H1 (cell line): Measurements from ENCODE around the gene SNAP29. TPM values are rescaled to one million over a fixed set of nuclear protein-coding genes. Genes with fewer than 3 reads are reported as not detected.

Experiments
- ASH2L ChIP-seq: fragments of 200-600, 300-600 bp; sonication (generic); IDR thresholded peaks from one replicate; pipeline ENCODE4 v1.7.1; 2017; ENCODE audit warnings: low read length
- BCL11A ChIP-seq, 2 experiments: IDR thresholded peaks; one replicate each; pipeline ENCODE4 v1.6.1; 2011; ENCODE audit warnings: low read depth in 2 of 2, low read length in 2 of 2, mild to moderate bottlenecking in 2 of 2
- BRCA1 ChIP-seq: IDR thresholded peaks from 2 replicates; pipeline ENCODE4 v1.6.1; 2012; ENCODE audit warnings: low read depth, low read length, improper control_type of control experiment
- CBX5 ChIP-seq: fragments of 300-800, 300-1000 bp; sonication (generic); IDR thresholded peaks from 2 replicates; pipeline ENCODE4 v1.7.1; 2016; ENCODE audit warnings: antibody characterized with exemption, low read length, low read depth
- CBX8 ChIP-seq: fragments of 300-800, 300-1000 bp; sonication (generic); IDR thresholded peaks from 2 replicates; pipeline ENCODE4 v1.7.1; 2016; ENCODE audit warnings: low read depth, low read length, borderline replicate concordance
- CEBPB ChIP-seq: IDR thresholded peaks from 2 replicates; pipeline ENCODE4 v1.6.1; 2012; ENCODE audit warnings: low read depth, low read length
- CHD1 ChIP-seq: IDR thresholded peaks from 2 replicates; pipeline ENCODE4 v1.6.1; 2012; ENCODE audit warnings: low read depth, low read length, improper control_type of control experiment
- CHD2 ChIP-seq: IDR thresholded peaks from 2 replicates; pipeline ENCODE4 v1.6.1; 2012; ENCODE audit warnings: low read length, improper control_type of control experiment
- CREB1 ChIP-seq: IDR thresholded peaks from 2 replicates; pipeline ENCODE4 v1.6.1; 2012; ENCODE audit warnings: inconsistent platforms
- E2F6 ChIP-seq: IDR thresholded peaks from 2 replicates; pipeline ENCODE4 v1.6.1; 2012; ENCODE audit warnings: inconsistent platforms
- EZH2 ChIP-seq: fragments of 200-600 bp; sonication (generic); IDR thresholded peaks from 2 replicates; pipeline ENCODE4 v1.7.1; 2012; ENCODE audit warnings: low read depth, mild to moderate bottlenecking, moderate library complexity, low read length, inconsistent platforms; ENCODE audit not compliant: severe bottlenecking
- FOSL1 ChIP-seq: IDR thresholded peaks from 2 replicates; pipeline ENCODE4 v1.6.1; 2011; ENCODE audit warnings: mild to moderate bottlenecking, low read depth, low read length, moderate library complexity; ENCODE audit not compliant: insufficient read depth
- GABPA ChIP-seq: IDR thresholded peaks from 2 replicates; pipeline ENCODE4 v1.6.1; 2011; ENCODE audit warnings: mild to moderate bottlenecking, low read length, moderate library complexity, borderline replicate concordance; ENCODE audit not compliant: insufficient read depth
- KDM5A ChIP-seq: fragments of 200-600 bp; IDR thresholded peaks from 2 replicates; pipeline ENCODE4 v1.7.1; 2012; ENCODE audit warnings: mild to moderate bottlenecking, low read length, inconsistent platforms, mixed read lengths
- MAX ChIP-seq: IDR thresholded peaks from 2 replicates; pipeline ENCODE4 v1.6.1; 2012; ENCODE audit warnings: inconsistent platforms
- NANOG ChIP-seq: IDR thresholded peaks from 2 replicates; pipeline ENCODE4 v1.6.1; 2011; ENCODE audit warnings: low read length, low read depth, mild to moderate bottlenecking, inconsistent platforms; ENCODE audit not compliant: insufficient read depth, poor library complexity, severe bottlenecking
- POLR2A ChIP-seq, 2 experiments: IDR thresholded peaks; 1 replicate in 1 of 2; 2 replicates in 1 of 2; pipeline ENCODE4 v1.6.1; 2011; ENCODE audit warnings: low read depth in 2 of 2, low read length in 2 of 2, mild to moderate bottlenecking in 2 of 2; ENCODE audit errors: control extremely low read depth in 1 of 2
- POU5F1 ChIP-seq: IDR thresholded peaks from 2 replicates; pipeline ENCODE4 v1.6.1; 2011; ENCODE audit warnings: low read depth, mild to moderate bottlenecking, low read length, moderate library complexity
- RBBP5 ChIP-seq: IDR thresholded peaks from 2 replicates; pipeline ENCODE4 v1.7.1; 2012; ENCODE audit warnings: low read depth, mild to moderate bottlenecking, inconsistent platforms, low read length, moderate library complexity, borderline replicate concordance
- SP1 ChIP-seq: IDR thresholded peaks from 2 replicates; pipeline ENCODE4 v1.6.1; 2011; ENCODE audit warnings: low read depth, low read length
- TAF1 ChIP-seq: IDR thresholded peaks from 2 replicates; pipeline ENCODE4 v1.6.1; 2011; ENCODE audit warnings: mild to moderate bottlenecking, low read depth, low read length
- TBP ChIP-seq: IDR thresholded peaks from 2 replicates; pipeline ENCODE4 v1.6.1; 2011; ENCODE audit warnings: low read depth, low read length, improper control_type of control experiment
- TCF12 ChIP-seq: IDR thresholded peaks from 2 replicates; pipeline ENCODE4 v1.6.1; 2011; ENCODE audit warnings: low read depth, mild to moderate bottlenecking, low read length
- YY1 ChIP-seq: IDR thresholded peaks from 2 replicates; pipeline ENCODE4 v1.6.1; 2011; ENCODE audit warnings: low read depth, mild to moderate bottlenecking, low read length
- polyA plus RNA-seq, 7 experiments: library from polyadenylated mRNA; depleted of rRNA in 3 of 7; stranded (reverse) in 5 of 7; unstranded in 2 of 7; fragments of >200 nt in 5 of 7; fragments of 200-250 nt in 2 of 7; gene quantifications; 1 replicate in 5 of 7; 2 replicates in 1 of 7; 4 replicates in 1 of 7; pipeline versions ENCODE4 v1.2.1 to v1.2.3, GENCODE V29; 2011 to 2013; ENCODE audit warnings: missing spikeins in 2 of 7, mixed read lengths in 2 of 7
- total RNA-seq: library from RNA; stranded (reverse); fragmentation: NEBNext Ultra II Directional; extraction: Animal tissue kit (Norgen Biotek cat#: 25700); gene quantifications from 2 replicates; pipeline ENCODE4 v1.2.1, GENCODE V29; 2021
- TF ChIP-seq, protein P1 (sequence below): IDR thresholded peaks from 2 replicates; pipeline ENCODE4 v1.6.1; 2011; ENCODE audit warnings: low read depth, mild to moderate bottlenecking, low read length; ENCODE audit not compliant: insufficient read depth

SNAP29 gene
- total and polyA plus RNA-seq, 2 of the 8 experiments (the other 6 are each of a cell fraction or from before 2014, with no cell fraction given): 11.8 to 15.0 TPM

GRCh38 chr22:20885557-20886323 is 26.9 kb downstream of the SNAP29 start (continued):
- TF ChIP-seq CHD1 (no peak), ASH2L (no peak), EZH2 (no peak), YY1 (no peak), CBX8 (no peak), GABPA (peak; percentile 73; the same call in 1 of the 2 replicates), CHD2 (peak; percentile 36; the same call in 1 of the 2 replicates), BCL11A (IDR thresholded peaks at IDR 0.05; ENCODE audit: low read depth in 2 of 2, low read length in 2 of 2) (no peak), POLR2A (IDR thresholded peaks at IDR 0.05; ENCODE audit: control extremely low read depth in 1 of 2, low read depth in 2 of 2, low read length in 2 of 2) (no peak), TAF1 (peak; percentile 59; the same call in 1 of the 2 replicates), NANOG (no peak), E2F6 (no peak), POU5F1 (no peak), SP1 (no peak), FOSL1 (no peak), CREB1 (peak; percentile 49; the same call in 1 of the 2 replicates), TBP (no peak; the same call in 1 of the 2 replicates), CBX5 (no peak), KDM5A (no peak; the same call in 1 of the 2 replicates), MAX (peak; percentile 43), RBBP5 (no peak), TCF12 (no peak), BRCA1 (no peak), CEBPB (no peak)
- TF ChIP-seq, protein P1, sequence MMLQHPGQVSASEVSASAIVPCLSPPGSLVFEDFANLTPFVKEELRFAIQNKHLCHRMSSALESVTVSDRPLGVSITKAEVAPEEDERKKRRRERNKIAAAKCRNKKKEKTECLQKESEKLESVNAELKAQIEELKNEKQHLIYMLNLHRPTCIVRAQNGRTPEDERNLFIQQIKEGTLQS: no peak
